ENCODE data around the gene SH2D3C. TPM values are rescaled to one million over a fixed set of nuclear protein-coding genes. Genes with fewer than 3 reads are reported as not detected.

The SH2D3C gene
- total RNA-seq, 1 donor from 2014 or later: 5.8 TPM

GRCh38 chr9:127805620-127806019 lies 27.2 kb upstream of the SH2D3C start:
- no peaks in the 10 kb centered on the region for H3K27me3 ChIP-seq (ENCODE audit: insufficient read depth, low read length)
- no peak overlapping the region for H3K4me3 ChIP-seq (ENCODE audit: insufficient read depth, low read depth, low read length)
- peaks cover 28% of the 10 kb centered on the region for H4K20me1 ChIP-seq (ENCODE audit: insufficient read depth, low read length)
- no peak overlapping the region for H3K9ac ChIP-seq (ENCODE audit: low read length)
- FAIRE-seq (no peak), DNase-seq (ENCODE audit: low read depth) (no peak)
- Mint-ChIP-seq H3K36me3 (ENCODE audit: low read depth, unreplicated experiment) (peaks cover 18% of the 10 kb centered on the region), H3K4me3 (ENCODE audit: unreplicated experiment) (no peak overlapping the region), H3K4me1 (ENCODE audit: low read depth, unreplicated experiment) (peaks cover 7% of the 10 kb centered on the region), H3K27me3 (ENCODE audit: low read depth, unreplicated experiment) (no peaks in the 10 kb centered on the region), H3K27ac (ENCODE audit: unreplicated experiment) (no peak overlapping the region), H3K9me3 (ENCODE audit: unreplicated experiment) (no peaks in the 10 kb centered on the region)
- no peaks in the 10 kb centered on the region for H3K9me3 ChIP-seq (ENCODE audit: insufficient read depth, low read depth, low read length)
- peaks cover 40% of the 10 kb centered on the region for H3K79me2 ChIP-seq (ENCODE audit: insufficient read depth, low read length)
- no peak overlapping the region for H3K27ac ChIP-seq (ENCODE audit: low read depth, low read length)
- no peak overlapping the region for H3K4me2 ChIP-seq (ENCODE audit: low read length)
- peaks cover 19% of the 10 kb centered on the region for H3K4me1 ChIP-seq (ENCODE audit: insufficient read depth, low read length)
- H2AFZ ChIP-seq (ENCODE audit: low read depth, low read length): no peak overlapping the region
- H3K36me3 ChIP-seq (ENCODE audit: insufficient read depth, low read length): no peaks in the 10 kb centered on the region
- TF ChIP-seq, protein P1, sequence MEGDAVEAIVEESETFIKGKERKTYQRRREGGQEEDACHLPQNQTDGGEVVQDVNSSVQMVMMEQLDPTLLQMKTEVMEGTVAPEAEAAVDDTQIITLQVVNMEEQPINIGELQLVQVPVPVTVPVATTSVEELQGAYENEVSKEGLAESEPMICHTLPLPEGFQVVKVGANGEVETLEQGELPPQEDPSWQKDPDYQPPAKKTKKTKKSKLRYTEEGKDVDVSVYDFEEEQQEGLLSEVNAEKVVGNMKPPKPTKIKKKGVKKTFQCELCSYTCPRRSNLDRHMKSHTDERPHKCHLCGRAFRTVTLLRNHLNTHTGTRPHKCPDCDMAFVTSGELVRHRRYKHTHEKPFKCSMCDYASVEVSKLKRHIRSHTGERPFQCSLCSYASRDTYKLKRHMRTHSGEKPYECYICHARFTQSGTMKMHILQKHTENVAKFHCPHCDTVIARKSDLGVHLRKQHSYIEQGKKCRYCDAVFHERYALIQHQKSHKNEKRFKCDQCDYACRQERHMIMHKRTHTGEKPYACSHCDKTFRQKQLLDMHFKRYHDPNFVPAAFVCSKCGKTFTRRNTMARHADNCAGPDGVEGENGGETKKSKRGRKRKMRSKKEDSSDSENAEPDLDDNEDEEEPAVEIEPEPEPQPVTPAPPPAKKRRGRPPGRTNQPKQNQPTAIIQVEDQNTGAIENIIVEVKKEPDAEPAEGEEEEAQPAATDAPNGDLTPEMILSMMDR (IDR thresholded peaks at IDR 0.05; ENCODE audit: insufficient read depth, low read depth, low read length): peak; percentile 36
- TF ChIP-seq EZH2 (IDR thresholded peaks at IDR 0.05; ENCODE audit: insufficient read depth, low read length): no peak

DNA sequence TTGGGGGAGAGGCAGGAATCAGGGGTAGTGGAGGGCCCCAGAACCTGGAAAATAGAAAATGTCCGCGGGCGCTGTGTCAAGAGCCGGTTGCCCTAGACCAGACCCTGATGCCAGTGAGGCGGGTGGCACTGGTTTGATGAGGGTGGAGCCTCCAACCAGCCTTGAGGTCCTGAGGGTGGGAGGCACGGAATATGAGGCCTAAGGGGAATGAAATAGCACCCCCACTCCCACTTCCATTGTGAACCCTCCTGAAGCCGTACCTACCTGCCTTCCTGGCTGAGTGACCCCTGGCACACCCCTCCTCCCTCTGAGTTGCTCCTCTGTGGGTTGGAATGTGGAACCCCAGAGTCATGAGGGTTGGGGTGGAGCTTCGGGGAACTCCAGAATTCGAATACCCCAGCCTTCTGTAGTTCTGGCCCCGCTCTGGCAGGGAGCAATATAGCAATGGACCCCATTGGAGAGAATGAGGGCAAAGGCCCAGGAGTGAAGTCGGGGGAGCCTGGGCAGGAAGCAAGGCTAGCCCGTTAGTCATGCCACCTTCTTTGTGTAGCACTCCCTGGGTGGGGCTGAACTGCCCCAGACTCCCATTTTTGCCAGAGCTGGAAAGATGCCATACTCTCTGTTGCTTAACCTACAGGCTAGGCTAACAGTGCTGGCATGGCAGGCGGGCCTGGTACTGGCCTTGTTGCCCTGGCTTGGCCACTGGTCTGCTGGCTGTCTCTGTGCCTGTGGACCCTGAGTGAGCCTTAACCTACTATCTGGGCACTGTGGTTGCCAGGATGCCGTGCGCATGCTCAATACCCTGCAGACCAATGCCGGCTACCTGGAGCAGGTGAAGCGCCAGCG lies 25.3 kb upstream of the SH2D3C start:
- Histone ChIP-seq H3K4me1 (ENCODE audit: insufficient read depth, low read length) (peaks cover 19% of the 10 kb centered on the region), H3K27ac (ENCODE audit: low read depth, low read length) (peak overlapping the region; percentile 77), H3K27me3 (ENCODE audit: insufficient read depth, low read length) (no peaks in the 10 kb centered on the region), H4K20me1 (ENCODE audit: insufficient read depth, low read length) (peaks cover 15% of the 10 kb centered on the region), H3K9me3 (ENCODE audit: insufficient read depth, low read depth, low read length) (no peaks in the 10 kb centered on the region), H3K79me2 (ENCODE audit: insufficient read depth, low read length) (peaks cover 40% of the 10 kb centered on the region), H3K36me3 (ENCODE audit: insufficient read depth, low read length) (no peaks in the 10 kb centered on the region), H2AFZ (ENCODE audit: low read depth, low read length) (peak overlapping the region; percentile 85), H3K4me2 (ENCODE audit: low read length) (peak overlapping the region; percentile 98), H3K9ac (ENCODE audit: low read length) (peak overlapping the region; percentile 98), H3K4me3 (ENCODE audit: insufficient read depth, low read depth, low read length) (peak overlapping the region; percentile 85)
- peak overlapping the region; percentile 97 for H3K27ac Mint-ChIP-seq (ENCODE audit: unreplicated experiment)
- H3K9me3 Mint-ChIP-seq (ENCODE audit: unreplicated experiment): no peaks in the 10 kb centered on the region
- no peaks in the 10 kb centered on the region for H3K27me3 Mint-ChIP-seq (ENCODE audit: low read depth, unreplicated experiment)
- H3K4me1 Mint-ChIP-seq (ENCODE audit: low read depth, unreplicated experiment): peaks cover 5% of the 10 kb centered on the region
- TF ChIP-seq EZH2 (IDR thresholded peaks at IDR 0.05; ENCODE audit: insufficient read depth, low read length): no peak
- TF ChIP-seq, protein P1 (IDR thresholded peaks at IDR 0.05; ENCODE audit: insufficient read depth, low read depth, low read length): no peak
- no peak for FAIRE-seq
- H3K36me3 Mint-ChIP-seq (ENCODE audit: low read depth, unreplicated experiment): peaks cover 14% of the 10 kb centered on the region
- no peak for DNase-seq (ENCODE audit: low read depth)
- H3K4me3 Mint-ChIP-seq (ENCODE audit: unreplicated experiment): peak overlapping the region; percentile 98

Data from astrocyte (in vitro differentiated cells and primary cell).